ENCODE data around the gene ANKRD34A. TPM values are rescaled to one million over a fixed set of nuclear protein-coding genes. Genes with fewer than 3 reads are reported as not detected.
"Not testable (repeated sequence)": the region's sequence is repeated elsewhere in the genome, so short reads cannot be mapped to it uniquely, and the experiment has no call there.

ANKRD34A gene
- total and polyA plus RNA-seq, 2 experiments from 2014 or later = 0.76 to 0.90 TPM

GRCh38 chr1:145942405-145942804 is 22.0 kb downstream of the ANKRD34A start:
- Histone ChIP-seq H2AFZ (no peak overlapping the region), H3K79me2 (peaks cover 2% of the 10 kb centered on the region), H3K27me3 (no peaks in the 10 kb centered on the region), H3K4me2 (no peak overlapping the region), H3K4me3 (no peak overlapping the region), H3K9me2 (replicated peaks; ENCODE audit: insufficient read depth) (no peaks in the 10 kb centered on the region), H4K20me1 (ENCODE audit: insufficient read depth, poor library complexity, severe bottlenecking) (no peaks in the 10 kb centered on the region), H3K36me3 (replicated peaks; ENCODE audit: insufficient read depth, low read depth) (no peaks in the 10 kb centered on the region), H3K27ac (no peak overlapping the region), H3K9me3 (ENCODE audit: low read depth) (no peaks in the 10 kb centered on the region), H3K4me1 (ENCODE audit: insufficient read depth) (no peaks in the 10 kb centered on the region)
- WGBS (ENCODE audit: low lambda C conversion rate, missing lambda C conversion rate) = 88% methylated on average over 4 of the region's 4 CpGs
- TF ChIP-seq CTCF (IDR thresholded peaks at IDR 0.05; ENCODE audit: poor library complexity) = no peak
- TF ChIP-seq EZH2phosphoT487 (IDR thresholded peaks at IDR 0.05; ENCODE audit: low read depth, severe bottlenecking, unreplicated experiment) = no peak
- TF ChIP-seq EZH2 (IDR thresholded peaks at IDR 0.05; ENCODE audit: borderline replicate concordance) = no peak
- no peak for DNase-seq (ENCODE audit: low spot score)

- no peak overlapping the region for H2AFZ ChIP-seq
- H3K27me3 ChIP-seq = no peaks in the 10 kb centered on the region
- H4K20me1 ChIP-seq (ENCODE audit: insufficient read depth, poor library complexity, severe bottlenecking) = no peaks in the 10 kb centered on the region
- no peak overlapping the region for H3K27ac ChIP-seq
- H3K9me3 ChIP-seq (ENCODE audit: low read depth) = no peaks in the 10 kb centered on the region
- no peak for DNase-seq (ENCODE audit: low spot score)
- no peaks in the 10 kb centered on the region for H3K9me2 ChIP-seq (replicated peaks; ENCODE audit: insufficient read depth)
- no peak for TF ChIP-seq EZH2 (IDR thresholded peaks at IDR 0.05; ENCODE audit: borderline replicate concordance)
- no peak for TF ChIP-seq EZH2phosphoT487 (IDR thresholded peaks at IDR 0.05; ENCODE audit: low read depth, severe bottlenecking, unreplicated experiment)
- H3K4me3 ChIP-seq = no peak overlapping the region
- peaks cover 3% of the 10 kb centered on the region for H3K4me1 ChIP-seq (ENCODE audit: insufficient read depth)
- 100% methylated on average over 1 of the region's 1 CpG for WGBS (ENCODE audit: low lambda C conversion rate, missing lambda C conversion rate)
- H3K79me2 ChIP-seq = no peaks in the 10 kb centered on the region
- H3K4me2 ChIP-seq = no peak overlapping the region
- no peaks in the 10 kb centered on the region for H3K36me3 ChIP-seq (replicated peaks; ENCODE audit: insufficient read depth, low read depth)
Observed at GRCh38 chr1:145937436-145937835, 26.9 kb downstream of the ANKRD34A start.

GRCh38 chr1:145936247-145936646 is 28.1 kb downstream of the ANKRD34A start:
- no peaks in the 10 kb centered on the region for H3K27me3 ChIP-seq
- H3K9me2 ChIP-seq (replicated peaks; ENCODE audit: insufficient read depth) = no peaks in the 10 kb centered on the region
- H3K79me2 ChIP-seq = no peaks in the 10 kb centered on the region
- H4K20me1 ChIP-seq (ENCODE audit: insufficient read depth, poor library complexity, severe bottlenecking) = no peaks in the 10 kb centered on the region
- DNase-seq (ENCODE audit: low spot score) = no peak
- WGBS (ENCODE audit: low lambda C conversion rate, missing lambda C conversion rate) = 86% methylated on average over 8 of the region's 8 CpGs
- no peak overlapping the region for H3K4me2 ChIP-seq
- H3K36me3 ChIP-seq (replicated peaks; ENCODE audit: insufficient read depth, low read depth) = no peaks in the 10 kb centered on the region
- H3K9me3 ChIP-seq (ENCODE audit: low read depth) = no peaks in the 10 kb centered on the region
- no peak for TF ChIP-seq CTCF (IDR thresholded peaks at IDR 0.05; ENCODE audit: poor library complexity)
- TF ChIP-seq EZH2 (IDR thresholded peaks at IDR 0.05; ENCODE audit: borderline replicate concordance) = no peak
- TF ChIP-seq EZH2phosphoT487 (IDR thresholded peaks at IDR 0.05; ENCODE audit: low read depth, severe bottlenecking, unreplicated experiment) = no peak
- no peak overlapping the region for H3K4me3 ChIP-seq
- no peak overlapping the region for H3K27ac ChIP-seq
- H2AFZ ChIP-seq = no peak overlapping the region
- H3K4me1 ChIP-seq (ENCODE audit: insufficient read depth) = peaks cover 6% of the 10 kb centered on the region

- H3K27ac ChIP-seq = no peak overlapping the region
- no peak for TF ChIP-seq EZH2 (IDR thresholded peaks at IDR 0.05; ENCODE audit: borderline replicate concordance)
- no peak for TF ChIP-seq EZH2phosphoT487 (IDR thresholded peaks at IDR 0.05; ENCODE audit: low read depth, severe bottlenecking, unreplicated experiment)
- TF ChIP-seq CTCF (IDR thresholded peaks at IDR 0.05; ENCODE audit: poor library complexity) = no peak
- no peaks in the 10 kb centered on the region for H3K9me3 ChIP-seq (ENCODE audit: low read depth)
- no peaks in the 10 kb centered on the region for H3K79me2 ChIP-seq
- no peaks in the 10 kb centered on the region for H3K9me2 ChIP-seq (replicated peaks; ENCODE audit: insufficient read depth)
- H3K36me3 ChIP-seq (replicated peaks; ENCODE audit: insufficient read depth, low read depth) = no peaks in the 10 kb centered on the region
- peaks cover 6% of the 10 kb centered on the region for H3K4me1 ChIP-seq (ENCODE audit: insufficient read depth)
- no peak overlapping the region for H2AFZ ChIP-seq
- no peak overlapping the region for H3K4me3 ChIP-seq
- DNase-seq (ENCODE audit: low spot score) = no peak
- H3K27me3 ChIP-seq = no peaks in the 10 kb centered on the region
- H3K4me2 ChIP-seq = no peak overlapping the region
- no peaks in the 10 kb centered on the region for H4K20me1 ChIP-seq (ENCODE audit: insufficient read depth, poor library complexity, severe bottlenecking)
Observed at GRCh38 chr1:145935708-145936107, 28.7 kb downstream of the ANKRD34A start.

GRCh38 chr1:145932522-145933009 is 31.8 kb downstream of the ANKRD34A start:
- H3K4me3 ChIP-seq; H3K9me3 ChIP-seq (ENCODE audit: low read depth); H3K79me2 ChIP-seq; DNase-seq (ENCODE audit: low spot score); H3K4me1 ChIP-seq (ENCODE audit: insufficient read depth); H3K4me2 ChIP-seq; H4K20me1 ChIP-seq (ENCODE audit: insufficient read depth, poor library complexity, severe bottlenecking); H3K27me3 ChIP-seq; H3K36me3 ChIP-seq (replicated peaks; ENCODE audit: insufficient read depth, low read depth); H3K9me2 ChIP-seq (replicated peaks; ENCODE audit: insufficient read depth): not testable (repeated sequence)
- Histone ChIP-seq H2AFZ (peak overlapping the region; percentile 29), H3K27ac (peak overlapping the region; percentile 69)
- 29% methylated on average over 9 of the region's 9 CpGs for WGBS (ENCODE audit: low lambda C conversion rate, missing lambda C conversion rate)
